HG02798 (cell line): ENCODE measurements around the gene MACROD1.

Experiments used
- ATAC-seq: cut with Tn5 transposase; IDR thresholded peaks from one replicate; pipeline ENCODE4 v1.9.1; 2021; ENCODE audit warnings: mild to moderate bottlenecking; ENCODE audit not compliant: unreplicated experiment, poor library complexity

MACROD1 gene

DNA sequence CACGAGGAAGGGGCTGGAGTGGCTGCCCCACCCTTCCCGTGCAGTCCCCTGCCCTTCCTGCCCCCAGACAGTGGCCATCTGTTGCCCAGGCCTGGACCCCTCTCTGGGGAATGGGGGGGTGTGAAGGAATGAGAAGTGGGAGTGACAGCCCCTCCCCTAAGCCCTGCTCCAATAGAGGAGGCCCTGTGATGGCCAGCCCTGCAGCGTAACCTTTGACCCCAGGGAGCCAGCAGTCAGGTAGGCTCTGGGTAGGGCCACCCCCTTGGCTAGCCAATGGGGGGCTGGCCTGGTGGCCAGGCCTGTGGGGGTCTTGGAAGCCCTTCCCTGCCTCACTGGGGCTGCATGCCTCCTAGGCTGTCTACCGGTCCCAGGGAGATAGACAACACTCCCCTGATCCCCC, 123.6 kb downstream of the MACROD1 start:
- ATAC-seq: no peak

DNA sequence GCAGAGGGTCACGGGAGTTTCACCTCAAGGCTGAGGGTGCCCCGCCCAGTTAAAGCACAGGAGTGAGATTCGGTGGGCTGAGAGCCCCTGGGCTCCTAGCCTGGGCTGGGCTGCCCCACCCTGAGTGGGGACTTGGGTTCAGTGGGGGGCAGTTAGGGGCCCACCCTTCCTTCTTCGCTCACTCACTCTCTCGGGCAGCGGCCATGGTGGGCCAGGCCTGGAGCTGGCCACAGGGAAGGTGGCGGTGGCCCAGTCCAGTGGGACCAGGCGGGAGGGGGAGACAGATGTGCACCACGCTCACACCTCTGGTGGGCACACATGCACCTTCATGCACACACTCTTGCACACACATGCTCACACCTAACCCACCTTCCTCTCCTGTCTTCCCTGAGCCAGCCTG, 124.1 kb downstream of the MACROD1 start:
- ATAC-seq: no peak

DNA sequence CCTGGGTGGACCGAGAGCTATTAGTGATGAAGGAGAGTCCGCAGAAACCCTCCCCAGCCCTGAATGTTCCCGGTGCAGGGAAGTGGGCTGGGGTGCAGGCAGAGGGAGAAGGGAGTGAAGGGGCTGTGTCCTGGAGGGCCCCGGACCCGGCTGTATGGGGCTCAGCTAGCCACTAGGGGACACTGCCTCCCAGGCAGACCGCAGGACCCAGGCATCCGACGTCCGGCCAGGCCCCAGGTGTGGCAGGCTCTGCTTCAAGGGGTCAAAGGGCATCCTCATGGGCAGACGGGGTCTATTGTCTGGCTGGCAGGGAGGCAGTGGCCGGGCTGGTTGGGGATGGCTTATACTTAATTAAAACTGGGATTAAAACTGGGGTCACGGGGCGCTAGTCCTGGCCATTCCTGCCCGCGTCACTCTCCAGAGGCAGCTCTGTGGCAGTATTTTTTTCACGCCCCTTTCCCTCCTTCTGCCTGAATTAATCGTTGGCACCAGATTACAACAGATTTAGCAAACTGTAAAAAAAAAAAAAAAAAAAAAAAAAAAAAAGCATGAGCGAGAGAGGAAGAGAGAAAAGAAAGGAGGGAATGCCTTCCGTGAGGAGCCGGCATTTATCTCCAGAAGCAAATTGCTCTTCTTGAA, 125.1 kb downstream of the MACROD1 start:
- no peak for ATAC-seq

DNA sequence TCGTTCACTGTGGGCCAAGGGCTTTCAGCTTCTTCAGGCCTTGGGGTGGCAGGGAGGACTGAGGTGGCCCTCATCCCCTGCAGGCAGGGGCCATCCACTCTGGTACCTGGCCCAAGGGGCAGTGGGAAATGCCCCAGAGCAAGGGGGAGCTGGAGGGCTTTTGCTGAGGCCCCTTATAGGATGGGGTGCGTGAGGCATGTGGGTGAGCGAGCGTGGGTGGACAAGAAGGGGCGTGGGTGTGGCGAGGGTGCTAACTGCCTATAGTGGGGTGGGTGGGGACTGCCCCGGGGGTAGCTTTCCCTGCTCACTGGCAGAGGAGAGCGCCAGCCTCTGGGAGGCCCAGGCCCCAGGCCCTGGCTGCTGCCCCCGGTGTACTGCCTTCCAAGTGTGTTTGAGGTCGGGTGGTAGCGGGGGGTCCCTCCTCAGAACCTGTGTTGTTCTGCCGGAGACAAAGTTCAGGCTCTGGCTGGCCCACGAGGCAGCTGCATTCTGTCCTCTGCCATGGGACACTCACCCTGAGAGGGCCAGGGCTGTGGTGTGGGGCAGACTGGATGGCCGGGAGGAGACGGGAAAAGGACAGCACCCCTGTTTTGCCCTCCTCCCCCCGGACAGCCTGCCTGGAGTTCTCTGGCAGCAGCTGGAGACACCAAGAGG, 126.8 kb downstream of the MACROD1 start:
- ATAC-seq: no peak

DNA sequence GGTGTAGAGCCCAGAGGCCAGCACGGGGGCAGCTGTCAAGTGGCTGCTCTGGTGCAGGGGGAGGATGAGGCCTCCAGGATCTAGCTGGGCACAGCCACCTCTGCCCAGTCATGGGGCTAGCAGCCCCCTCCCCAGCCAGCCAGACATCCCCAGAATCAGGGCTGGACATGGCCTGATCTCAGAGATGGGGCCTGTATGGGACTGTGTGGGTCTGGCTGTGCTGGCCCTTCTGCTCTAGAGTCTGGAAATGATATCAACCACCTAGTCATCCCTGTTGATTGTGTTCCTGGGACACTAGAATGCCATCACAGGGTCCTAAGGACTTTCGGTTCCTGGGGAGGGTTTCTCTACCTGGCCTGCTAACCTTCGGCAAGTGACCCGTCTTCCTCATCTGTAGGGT, 127.4 kb downstream of the MACROD1 start:
- ATAC-seq: no peak

DNA sequence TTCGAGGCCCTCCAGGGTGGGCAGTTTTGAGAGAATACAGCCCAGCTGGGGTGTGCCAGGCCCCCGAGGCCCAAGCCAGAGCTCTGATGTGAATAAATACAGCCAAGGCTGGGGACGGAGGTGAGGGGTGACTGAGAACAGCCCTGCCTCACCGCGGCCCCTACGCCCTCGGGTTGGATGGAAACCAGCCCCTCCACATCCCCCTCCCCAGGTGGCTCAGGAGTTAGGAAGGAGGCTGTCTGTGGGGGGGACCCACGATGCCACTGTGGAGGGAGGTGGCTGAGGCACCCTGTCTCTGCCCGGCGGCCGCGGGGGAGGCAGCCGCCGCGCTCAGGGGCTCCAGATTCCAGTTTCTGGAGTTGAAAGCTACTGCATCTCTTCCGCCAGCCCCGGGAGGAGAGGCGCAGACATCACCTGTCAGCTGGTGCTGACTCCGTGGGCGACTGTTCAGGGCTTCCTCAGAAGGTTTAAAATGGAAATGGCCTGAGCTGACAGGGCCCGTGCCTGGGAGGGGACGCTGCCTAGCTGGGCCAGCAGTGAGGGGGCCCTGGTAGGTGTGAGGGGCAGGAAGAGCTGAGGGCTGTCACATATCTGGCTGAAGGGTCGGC, 128.8 kb downstream of the MACROD1 start:
- no peak for ATAC-seq

DNA sequence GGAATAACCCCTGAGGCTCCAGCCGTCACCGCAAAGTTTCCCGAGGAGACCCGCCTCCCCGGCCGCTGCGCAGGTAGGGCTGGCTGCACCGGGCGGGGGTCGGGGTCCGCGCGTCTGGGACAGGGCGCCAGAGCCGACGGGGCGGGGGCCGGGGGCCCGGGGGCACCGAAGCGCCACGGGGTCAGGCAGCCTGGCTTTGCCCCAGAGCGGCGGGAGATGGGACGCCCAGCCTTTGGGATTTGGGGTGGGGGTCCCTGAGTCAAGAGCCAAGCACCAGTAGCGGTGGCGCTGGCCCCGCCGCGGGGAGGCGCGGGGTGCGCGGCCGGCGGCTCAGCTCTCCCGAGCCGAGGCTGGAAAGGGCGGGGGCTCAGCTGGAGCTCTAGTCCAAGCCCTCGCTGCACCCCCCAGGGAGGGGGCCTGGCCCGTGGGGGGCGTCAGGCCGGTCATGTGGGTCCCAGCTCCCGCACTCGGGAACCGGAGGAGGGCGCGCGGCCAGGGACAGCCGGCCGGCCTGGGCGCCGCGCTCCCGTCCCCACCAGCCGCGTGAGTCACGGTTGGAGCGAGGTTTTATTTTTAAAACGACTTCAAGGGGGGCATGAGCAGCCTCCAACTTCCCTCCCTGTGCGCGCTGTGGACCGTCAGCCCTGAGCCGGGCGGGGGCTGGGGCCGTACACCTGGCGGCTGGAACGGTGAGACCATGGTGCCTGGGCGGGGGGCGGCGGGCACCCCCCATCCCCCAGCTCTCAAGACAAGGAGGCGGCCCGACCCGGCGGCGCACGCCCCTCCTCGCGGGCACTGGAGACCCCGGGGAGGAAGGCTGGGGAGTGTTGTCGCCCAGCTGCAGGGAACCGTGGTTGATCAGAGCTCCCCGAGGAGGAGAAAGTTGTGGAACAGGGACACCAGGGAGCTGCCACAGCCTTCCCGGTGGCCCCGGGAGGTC, 129.6 kb downstream of the MACROD1 start:
- no peak for ATAC-seq

DNA sequence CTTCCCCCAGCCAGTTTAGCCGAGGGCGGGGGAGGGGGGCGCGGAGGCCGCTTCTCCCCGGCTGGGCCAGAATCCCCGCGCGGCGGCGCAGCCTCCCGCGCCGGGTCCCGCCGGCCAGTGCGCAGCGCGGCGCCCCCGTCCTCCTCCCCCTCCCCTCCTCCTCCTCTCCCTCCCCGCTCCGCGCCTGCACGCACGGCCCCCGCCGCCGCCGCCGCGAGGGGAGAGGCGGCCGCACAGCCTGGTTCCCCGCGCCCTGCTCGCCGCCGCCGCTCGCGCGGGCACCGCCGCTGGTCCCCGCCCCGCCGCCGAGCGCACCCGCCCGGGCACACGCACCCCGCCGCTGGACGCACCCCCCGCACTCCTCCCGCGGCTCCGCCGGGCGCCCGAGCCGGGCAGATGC, 130.3 kb downstream of the MACROD1 start, which contains the start of gene FLRT1:
TSS of gene FLRT1 (plus strand) at position 356 of the 400 bp plus-strand sequence. CDS start 80,337 bp downstream, outside the sequence.
- ATAC-seq: no peak

DNA sequence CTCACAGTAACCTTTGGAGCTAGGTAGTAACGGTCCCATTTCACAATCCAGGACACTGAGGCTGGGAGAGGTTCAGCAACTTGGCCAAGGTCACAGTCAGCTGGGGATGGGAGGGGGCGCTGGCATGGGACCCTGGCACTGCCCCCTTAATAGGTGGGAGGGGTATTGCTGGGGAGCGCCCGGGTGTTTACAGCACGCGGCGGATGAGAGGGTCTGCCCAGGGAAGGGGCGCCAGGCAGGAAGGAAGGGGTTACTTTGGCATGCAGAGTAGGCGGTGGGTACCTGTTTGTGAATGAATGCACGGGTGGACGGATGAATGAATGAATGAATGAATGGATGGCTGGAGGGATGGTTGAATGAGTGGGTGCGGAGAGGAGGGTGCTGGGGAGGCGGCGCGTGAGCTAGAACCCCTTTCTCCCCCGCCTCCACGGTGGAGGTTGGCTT, 130.8 kb downstream of the MACROD1 start:
- ATAC-seq: no peak

DNA sequence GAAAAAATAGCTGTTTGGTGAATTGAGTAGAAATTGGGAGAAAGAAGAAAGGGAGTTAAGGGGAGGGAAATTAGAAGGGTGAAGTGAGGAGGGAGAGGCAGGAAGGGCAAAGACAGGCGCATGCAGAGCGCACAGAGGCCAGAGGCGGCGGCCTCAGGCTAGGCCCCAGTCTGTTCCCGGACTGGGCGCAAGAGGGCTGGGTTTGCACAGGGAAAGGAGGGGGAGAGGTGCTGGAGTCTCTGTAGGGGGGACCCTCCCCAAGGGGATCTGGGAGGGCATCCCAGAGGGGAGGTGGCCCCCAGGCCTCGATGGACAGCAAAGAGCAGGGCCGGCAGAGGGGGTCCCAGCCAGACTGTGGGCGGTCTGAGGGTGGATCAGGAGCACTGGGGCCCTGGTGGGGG, 131.5 kb downstream of the MACROD1 start:
- no peak for ATAC-seq

DNA sequence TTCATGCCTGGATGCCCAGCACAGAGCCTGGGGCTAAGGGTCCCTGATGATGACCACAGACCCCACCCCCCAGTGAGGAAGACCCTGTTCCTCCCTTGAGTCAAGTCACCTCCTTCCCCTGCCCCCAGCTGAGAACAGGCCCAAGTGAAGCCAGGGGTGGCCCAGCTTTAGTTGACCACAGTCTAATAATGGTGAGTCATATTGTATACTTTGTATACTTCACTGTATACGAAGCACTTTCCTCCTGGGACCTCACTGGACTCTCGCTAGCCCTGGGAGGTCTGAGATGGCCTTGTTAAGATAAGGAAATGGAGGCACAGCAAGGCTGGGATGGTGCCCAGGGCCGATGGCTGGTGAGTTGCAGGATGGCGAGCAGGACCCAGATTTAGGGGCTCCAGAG, 133.9 kb downstream of the MACROD1 start:
- no peak for ATAC-seq

DNA sequence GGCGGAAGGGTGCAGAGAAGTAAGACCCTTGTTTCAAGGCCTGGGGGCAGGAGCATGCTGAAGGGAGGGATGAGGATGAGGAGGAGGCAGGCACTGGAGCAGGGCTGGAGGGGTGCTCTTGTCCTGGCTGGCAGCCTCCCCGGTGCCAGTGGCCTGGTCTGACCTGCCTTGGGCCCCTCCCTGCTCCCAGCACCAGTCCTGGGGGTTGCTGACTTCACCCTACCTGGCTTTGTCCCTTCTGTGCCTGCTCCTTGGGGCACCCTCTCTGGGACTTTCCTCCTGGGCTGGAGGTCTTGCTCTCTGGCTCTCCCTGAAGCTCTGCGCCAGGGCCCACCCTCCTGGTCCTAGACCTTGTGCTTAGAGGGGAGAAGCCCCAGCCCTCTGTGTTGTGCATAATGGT, 134.9 kb downstream of the MACROD1 start:
- no peak for ATAC-seq

DNA sequence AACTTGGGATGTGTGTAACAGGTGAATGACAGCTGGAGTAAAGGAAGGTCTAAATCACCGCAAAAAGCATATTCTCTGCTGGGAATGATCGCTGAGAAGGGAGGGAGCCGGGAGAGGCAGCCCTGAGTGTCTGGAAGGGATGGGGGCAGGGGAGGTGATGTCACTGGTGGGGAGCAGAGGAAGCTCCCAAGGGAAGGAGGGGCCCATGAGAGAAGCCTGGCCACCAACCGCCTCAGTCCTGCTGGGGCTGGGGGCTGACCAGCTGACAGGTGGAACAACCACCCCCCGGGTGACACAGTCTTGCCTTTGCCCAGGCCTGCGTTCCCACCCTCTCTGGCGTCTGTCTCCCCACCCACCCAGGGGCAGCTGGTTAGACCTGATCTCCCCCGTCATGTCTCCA, 136.1 kb downstream of the MACROD1 start:
- no peak for ATAC-seq

DNA sequence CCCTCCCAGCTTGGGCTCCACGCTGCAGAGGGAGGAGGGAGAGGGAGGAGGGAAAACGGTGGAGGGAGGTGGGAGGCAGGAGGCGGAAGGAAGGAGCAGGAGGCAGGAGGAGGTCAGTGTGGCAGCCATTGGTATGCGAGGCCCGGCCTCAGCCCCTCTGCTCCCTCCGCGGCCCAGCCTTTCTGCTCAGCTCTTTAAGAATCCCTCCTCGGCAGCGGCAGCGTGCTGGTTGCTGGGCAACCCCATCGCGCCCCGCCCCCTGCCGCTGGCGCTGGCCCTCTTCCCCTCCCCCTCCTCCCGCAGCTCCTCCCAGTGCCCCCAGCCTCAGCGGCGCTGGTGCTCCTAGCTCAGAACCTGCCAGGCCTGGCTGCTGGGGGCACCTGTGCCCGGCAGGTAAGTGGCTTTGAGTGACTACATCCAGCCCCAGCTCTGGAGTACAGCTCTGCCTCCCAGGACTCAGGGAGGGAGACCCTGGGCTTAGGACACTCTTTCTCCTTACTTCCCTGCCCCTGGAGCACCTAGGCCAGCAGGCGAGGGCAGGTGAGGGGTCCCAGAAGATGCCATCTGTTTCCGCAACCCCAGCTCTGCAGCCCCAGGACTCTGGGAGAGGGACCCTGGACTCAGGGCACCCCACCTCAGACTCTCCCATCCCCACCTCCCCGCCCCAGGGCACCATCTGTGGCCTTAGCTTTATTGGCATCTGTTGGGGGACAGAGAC, 137.4 kb downstream of the MACROD1 start:
- ATAC-seq: no peak

DNA sequence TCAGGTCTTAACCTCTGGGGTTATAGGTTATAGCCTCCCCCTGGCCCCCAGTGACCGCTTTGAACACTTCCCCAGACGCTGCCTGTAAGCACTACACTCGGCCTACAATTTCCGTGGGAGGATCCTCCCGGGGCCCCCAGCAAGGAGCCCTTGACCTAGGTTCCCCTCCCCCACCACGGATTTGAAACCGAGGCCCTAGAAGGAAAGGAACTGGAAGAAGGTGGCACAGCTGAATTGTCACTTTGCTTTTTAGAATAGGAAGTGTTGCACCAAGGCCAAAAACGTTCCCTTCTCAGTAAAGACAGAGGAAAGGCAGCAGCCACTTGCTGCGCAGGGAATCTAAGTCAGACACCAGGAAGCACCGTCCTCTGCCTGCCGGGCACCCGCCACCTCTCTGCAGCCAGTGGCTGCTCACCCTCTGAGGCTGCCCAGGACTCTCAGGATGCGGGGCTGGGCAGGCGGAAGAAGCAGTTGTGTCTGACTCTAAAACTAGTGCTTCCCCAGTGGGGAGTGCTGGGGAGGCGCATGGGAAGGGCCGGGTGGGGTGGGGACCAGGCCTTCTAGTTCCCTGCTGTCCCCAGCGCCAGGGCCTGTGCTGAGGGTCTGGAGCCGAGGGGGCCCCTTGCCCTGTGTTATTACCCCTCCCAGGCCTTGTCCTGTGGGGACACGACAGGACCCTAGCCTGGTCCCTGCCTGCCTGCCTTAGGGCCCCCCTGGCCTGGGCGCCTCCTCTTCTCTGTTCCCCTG, 138.1 kb downstream of the MACROD1 start:
- no peak for ATAC-seq

DNA sequence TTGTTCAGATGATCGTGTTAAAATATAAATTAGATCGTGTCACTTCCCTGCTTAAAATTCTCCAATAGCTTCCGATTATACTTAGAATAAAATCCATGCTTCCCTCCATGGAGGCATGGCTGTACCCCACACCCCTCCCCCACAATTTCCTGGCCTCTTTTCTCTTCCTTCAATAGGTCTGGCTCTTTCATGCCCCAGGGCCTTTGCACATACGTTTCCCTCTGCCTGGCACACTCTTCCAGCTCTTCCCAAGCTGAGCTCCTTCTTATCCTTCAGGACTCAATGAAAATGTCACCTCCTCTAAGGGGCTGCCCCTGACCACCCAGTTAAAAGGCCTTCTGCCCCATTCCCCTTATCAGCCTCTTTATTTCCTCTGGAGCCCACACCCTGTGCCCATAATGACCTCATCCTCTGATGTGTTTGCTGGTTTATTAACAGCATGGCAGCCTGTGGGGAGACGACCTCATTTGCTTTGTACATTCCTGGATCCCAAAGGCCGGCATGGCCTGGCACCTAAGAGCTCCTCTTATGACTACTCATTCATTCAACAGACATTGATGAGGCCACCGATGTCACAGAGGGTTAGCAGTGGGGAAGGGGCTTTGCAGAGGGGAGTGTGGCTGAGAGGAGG, 139.2 kb downstream of the MACROD1 start:
- ATAC-seq: no peak

DNA sequence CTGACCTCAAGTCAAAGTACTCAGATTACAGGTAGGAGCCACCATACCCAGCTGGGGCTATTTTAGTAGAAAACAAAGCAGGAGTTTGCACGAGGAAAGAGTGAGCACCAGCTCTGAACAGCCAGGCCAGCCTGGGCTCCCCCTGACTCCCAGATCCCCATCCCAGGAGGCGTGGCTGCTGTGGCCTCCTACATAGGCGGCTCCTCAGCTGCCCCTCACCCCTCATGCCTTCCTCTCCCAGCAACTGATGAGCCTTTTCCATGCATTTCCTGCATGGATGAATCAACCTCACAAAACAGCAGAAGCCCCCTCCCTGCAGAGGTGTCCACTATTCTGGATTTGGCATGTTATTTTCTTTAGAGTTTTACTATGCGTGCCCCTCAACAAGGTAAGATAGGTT, 140.7 kb downstream of the MACROD1 start:
- ATAC-seq: no peak

DNA sequence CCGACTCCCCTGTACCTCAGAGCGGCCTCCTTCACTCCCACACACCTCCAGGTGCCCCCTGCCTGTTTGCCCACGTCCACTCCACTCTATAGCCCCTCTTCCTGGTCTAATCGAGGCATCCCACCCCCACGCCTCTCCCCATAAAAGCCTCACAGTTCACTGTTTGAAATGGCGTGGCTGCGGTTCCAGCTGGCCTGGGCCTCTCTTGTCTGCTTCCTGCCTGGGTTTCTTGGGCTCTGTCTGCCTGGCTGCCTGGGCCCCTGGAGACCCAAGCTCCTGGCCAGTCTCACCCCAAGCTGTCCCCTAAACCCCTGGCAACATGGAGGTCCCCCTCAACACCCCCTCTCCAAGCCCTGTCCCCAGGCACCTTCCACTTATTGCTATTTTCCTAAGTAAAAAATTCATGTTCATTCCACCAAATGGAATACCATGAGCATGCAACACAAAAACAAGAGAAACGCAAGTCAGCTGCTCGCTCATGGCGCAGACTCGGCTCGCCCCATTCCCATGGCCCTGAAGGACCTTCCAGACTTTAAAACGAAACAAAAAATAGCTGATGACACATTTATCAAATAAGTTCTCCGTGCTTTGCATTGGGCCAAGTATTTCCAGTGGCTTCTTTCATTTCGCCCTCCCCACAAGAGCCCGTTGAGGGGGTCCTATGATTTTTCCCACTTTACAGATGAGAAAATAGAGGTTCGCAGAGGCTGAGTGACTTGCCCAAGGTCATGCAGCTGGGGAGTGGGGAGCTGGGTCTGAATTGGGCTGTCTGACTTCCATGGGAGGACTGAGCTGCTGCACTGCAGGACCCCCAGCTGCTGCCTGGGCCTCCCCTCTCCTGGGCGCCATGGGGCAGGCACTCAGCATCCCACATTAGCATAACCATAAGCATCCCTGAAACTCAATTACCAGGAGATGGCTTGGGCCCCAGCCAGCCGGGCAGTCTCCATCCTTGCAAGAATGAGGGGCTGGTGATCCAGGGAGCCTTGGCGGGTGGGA, 141.9 kb downstream of the MACROD1 start:
- ATAC-seq: no peak
